NT2/D1 (cell line): ENCODE results near the gene PI4KA.

ENCODE experiments used
- DNase-seq: peaks from one replicate; pipeline ENCODE4 v3.0.0-alpha.2; 2011; ENCODE audit warnings: low read depth, low spot score
- H3K27me3 ChIP-seq: 2 replicates; pipeline ENCODE4 v1.6.0; 2011; ENCODE audit warnings: mild to moderate bottlenecking; ENCODE audit not compliant: insufficient read length, insufficient read depth
- H3K36me3 ChIP-seq: 2 replicates; pipeline ENCODE4 v1.6.1; 2011; ENCODE audit warnings: mild to moderate bottlenecking, low read length, mixed read lengths; ENCODE audit not compliant: insufficient read depth, insufficient read length
- H3K4me1 ChIP-seq: 2 replicates; pipeline ENCODE4 v1.5.1; 2011; ENCODE audit not compliant: insufficient read depth, insufficient read length
- H3K4me3 ChIP-seq: 2 replicates; pipeline ENCODE4 v1.5.1; 2011; ENCODE audit warnings: low read depth; ENCODE audit not compliant: insufficient read length
- H3K9ac ChIP-seq: 2 replicates; pipeline ENCODE4 v1.6.0; 2011; ENCODE audit warnings: low read depth; ENCODE audit not compliant: insufficient read length
- H3K9me3 ChIP-seq: 2 replicates; pipeline ENCODE4 v1.5.1; 2011; ENCODE audit warnings: mild to moderate bottlenecking, low read length; ENCODE audit not compliant: insufficient read depth
- SUZ12 ChIP-seq: IDR thresholded peaks from 2 replicates; pipeline ENCODE4 v1.6.1; 2011; ENCODE audit not compliant: insufficient read length, insufficient read depth; ENCODE audit errors: extremely low read depth
- YY1 ChIP-seq: IDR thresholded peaks from 2 replicates; pipeline ENCODE4 v1.6.1; 2011; ENCODE audit not compliant: insufficient read length, insufficient read depth
- ZNF274 ChIP-seq: IDR thresholded peaks from 2 replicates; pipeline ENCODE4 v1.6.1; 2011; ENCODE audit warnings: mild to moderate bottlenecking, low read depth, low read length

PI4KA gene

DNA sequence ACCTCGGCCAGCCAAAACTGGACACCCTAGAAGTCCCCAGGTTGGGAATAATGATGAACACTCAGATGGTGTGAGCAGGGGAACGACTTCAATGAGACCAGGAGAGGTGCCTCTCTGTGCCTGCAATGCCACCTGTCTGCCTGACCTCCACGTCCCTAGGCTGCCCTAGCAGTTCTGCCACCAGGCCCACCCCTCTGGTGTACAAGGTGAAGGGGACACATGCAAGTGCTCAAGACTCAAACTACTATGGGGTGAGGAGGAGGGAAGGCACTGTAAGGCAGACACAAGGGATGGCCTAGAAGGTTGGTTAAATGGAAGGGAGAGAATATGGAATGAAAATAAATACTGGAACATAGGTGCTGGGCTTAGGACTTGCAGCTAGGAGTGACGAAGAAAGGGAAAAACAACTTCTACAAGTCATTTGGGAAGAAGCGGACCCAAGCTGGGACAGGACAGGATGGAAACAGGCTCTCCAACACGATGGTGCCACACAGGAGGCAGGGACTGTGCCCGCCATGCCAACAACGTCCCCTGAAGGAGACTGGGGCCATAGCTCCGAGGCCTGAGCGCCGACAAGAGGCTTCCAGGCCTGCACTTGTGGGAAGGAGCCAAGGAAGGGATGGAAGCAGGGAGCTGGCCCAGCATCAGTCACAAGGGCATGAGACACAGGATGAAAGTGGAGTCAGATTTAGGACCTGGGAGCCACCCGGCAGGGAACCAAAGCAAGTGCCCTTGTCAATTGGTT lies 66.2 kb downstream of the PI4KA start:
- peaks cover 49% of the 10 kb centered on the region for H3K36me3 ChIP-seq
- no peaks in the 10 kb centered on the region for H3K4me1 ChIP-seq
- no peak for TF ChIP-seq YY1
- no peak for TF ChIP-seq SUZ12
- no peaks in the 10 kb centered on the region for H3K9me3 ChIP-seq
- H3K27me3 ChIP-seq, result no peaks in the 10 kb centered on the region
- no peak overlapping the region for H3K4me3 ChIP-seq
- H3K9ac ChIP-seq, result no peak overlapping the region
- no peak for DNase-seq

DNA sequence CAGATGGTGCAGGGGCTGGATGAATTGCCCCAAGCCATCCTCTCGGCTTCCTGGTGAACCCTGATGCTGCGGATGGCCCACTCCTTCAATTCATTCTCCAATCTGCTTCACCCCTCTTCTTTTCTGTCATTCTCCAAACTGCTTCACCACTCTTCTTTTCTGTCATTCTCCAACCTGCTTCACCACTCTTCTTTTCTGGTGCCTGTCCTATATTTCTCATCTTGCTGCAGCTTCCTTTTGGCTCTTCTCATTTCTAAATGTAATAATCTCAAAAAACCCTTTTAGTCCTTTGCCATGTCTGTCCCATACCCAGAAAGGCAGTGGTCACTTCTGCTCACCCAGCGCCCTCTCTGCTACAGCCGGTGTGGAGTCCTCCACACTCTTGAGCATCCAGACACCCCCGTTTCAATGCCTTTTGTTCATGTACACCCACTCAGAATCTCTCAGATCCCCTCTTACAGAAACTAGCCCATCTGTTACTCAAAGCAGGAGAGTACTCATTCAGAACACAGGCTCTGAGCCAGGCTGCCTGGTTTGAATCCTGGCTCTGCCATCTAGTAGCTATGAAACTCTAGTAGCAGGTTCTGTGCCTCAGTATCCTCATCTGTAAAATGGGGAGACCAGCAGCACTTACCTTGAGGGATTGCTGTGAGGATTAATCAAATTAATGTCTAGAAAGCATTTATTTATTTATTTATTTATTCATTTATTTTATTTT lies 69.8 kb downstream of the PI4KA start:
- DNase-seq, result no peak
- Histone ChIP-seq H3K36me3 (peaks cover 25% of the 10 kb centered on the region), H3K9ac (no peak overlapping the region), H3K4me3 (no peak overlapping the region), H3K27me3 (no peaks in the 10 kb centered on the region), H3K4me1 (no peaks in the 10 kb centered on the region), H3K9me3 (no peaks in the 10 kb centered on the region)
- no peak for TF ChIP-seq SUZ12
- TF ChIP-seq YY1, result no peak
- no peak for TF ChIP-seq ZNF274

DNA sequence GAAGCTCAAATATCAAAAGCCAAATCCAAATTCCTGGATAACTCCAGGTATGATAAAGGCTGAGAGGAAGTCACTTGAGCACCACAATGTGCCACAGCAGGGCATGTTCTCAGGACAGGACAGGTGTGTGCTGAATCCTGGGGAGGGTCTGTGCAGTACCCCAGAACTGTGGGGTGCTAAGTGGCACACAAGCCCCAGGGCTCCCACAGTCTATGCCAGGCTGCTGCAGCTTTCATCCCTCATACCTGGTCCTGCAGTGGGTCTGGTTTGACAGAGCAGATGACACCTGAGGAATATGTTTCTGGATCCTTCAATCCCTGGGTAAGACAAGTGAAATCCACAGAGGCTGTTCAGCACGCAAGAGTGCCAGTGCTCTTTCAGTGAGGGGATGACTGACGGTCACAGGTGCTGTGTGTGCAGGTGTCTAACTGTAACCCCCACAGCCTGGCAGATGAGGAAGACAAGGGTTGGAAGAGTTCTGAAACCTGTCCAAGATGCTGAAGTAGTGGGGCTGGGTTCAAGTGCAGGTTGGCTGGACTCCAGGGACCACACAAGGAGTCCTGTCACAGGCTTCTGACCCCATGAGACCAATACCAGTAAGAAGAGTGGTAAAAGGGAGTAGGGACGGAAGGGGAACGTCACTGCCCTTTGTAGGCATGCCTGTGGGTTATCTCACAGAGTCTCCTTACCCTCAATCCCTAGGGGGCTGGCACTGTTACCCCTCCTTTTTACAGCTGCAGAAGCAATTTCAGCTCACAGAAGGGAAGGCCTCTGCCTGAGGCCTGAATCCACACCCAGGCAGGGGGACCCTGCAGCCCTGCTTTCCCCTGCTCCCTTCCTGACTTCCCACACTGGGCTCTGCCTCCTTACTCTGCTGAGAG lies 70.6 kb downstream of the PI4KA start:
- TF ChIP-seq SUZ12, result no peak
- no peak for TF ChIP-seq ZNF274
- no peak for TF ChIP-seq YY1

DNA sequence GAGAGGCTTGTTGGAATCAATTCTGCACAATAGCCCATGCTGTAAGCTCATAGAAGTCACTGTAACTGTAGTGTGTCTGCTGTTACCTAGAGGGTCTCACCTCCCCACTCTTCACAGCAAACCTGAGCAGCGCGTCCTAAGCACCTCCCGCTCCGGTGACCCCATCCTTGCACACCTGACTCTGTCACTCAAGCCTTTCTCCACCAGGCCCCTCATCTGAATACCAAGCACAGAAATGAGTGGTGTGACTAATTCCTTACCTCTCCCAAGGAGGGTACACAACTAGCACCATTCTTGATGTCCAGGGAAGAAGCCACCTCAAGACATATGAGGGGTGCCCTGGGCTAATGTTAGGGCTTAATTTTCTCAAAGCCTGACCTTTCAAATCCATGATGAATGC lies 71.4 kb downstream of the PI4KA start:
- Histone ChIP-seq H3K36me3 (peaks cover 16% of the 10 kb centered on the region), H3K9me3 (no peaks in the 10 kb centered on the region), H3K9ac (no peak overlapping the region), H3K4me3 (no peak overlapping the region), H3K27me3 (no peaks in the 10 kb centered on the region), H3K4me1 (no peaks in the 10 kb centered on the region)
- TF ChIP-seq SUZ12 (no peak), ZNF274 (no peak), YY1 (no peak)
- DNase-seq, result no peak

More for the DNA sequence above, 70.6 kb downstream of the PI4KA start:
- Histone ChIP-seq H3K4me1 (no peaks in the 10 kb centered on the region), H3K9ac (no peak overlapping the region), H3K27me3 (no peaks in the 10 kb centered on the region), H3K36me3 (peaks cover 23% of the 10 kb centered on the region), H3K9me3 (no peaks in the 10 kb centered on the region), H3K4me3 (no peak overlapping the region)
- no peak for DNase-seq

DNA sequence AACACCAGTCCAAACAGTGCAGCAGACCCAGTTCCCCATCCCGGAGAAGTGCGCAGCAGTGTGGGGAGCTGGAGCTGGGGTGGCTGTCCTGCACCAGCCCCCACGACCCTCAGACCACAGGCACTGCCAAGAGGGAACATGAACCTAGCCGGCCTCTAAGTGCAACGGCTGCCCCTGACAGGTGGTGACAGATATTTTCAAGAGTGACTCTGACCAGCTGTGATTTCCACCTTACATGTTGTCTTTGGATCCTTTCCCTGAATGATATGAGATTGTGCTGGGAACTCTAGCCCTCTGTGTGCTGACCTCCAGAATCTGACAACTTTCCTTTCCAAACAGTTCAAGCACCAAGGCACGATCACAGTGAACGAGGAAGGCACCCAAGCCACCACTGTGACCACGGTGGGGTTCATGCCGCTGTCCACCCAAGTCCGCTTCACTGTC lies 72.1 kb downstream of the PI4KA start:
- no peaks in the 10 kb centered on the region for H3K27me3 ChIP-seq
- H3K4me1 ChIP-seq, result no peaks in the 10 kb centered on the region
- no peak overlapping the region for H3K4me3 ChIP-seq
- DNase-seq, result no peak
- TF ChIP-seq YY1 (no peak), ZNF274 (no peak), SUZ12 (no peak)
- H3K9ac ChIP-seq, result no peak overlapping the region
- H3K36me3 ChIP-seq, result peaks cover 13% of the 10 kb centered on the region
- no peaks in the 10 kb centered on the region for H3K9me3 ChIP-seq

DNA sequence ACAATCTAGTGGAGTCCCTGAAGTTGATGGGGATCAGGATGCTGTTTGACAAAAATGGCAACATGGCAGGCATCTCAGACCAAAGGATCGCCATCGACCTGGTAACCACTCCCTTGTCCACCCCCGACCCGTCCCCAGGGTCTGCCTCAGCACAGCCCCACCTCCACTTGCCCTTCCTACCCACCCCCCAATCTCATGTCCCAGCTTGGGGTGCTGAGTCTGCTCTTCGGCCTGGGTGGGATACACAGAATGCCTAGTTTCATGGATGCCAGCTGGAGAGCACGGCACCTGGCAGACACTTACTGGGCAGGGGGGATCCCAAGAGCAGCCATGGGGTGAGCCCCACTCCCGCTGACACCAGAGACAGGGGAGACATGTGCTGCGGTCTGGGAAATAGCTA lies 72.6 kb downstream of the PI4KA start:
- Histone ChIP-seq H3K9ac (no peak overlapping the region), H3K36me3 (peaks cover 10% of the 10 kb centered on the region), H3K4me3 (no peak overlapping the region), H3K4me1 (no peaks in the 10 kb centered on the region), H3K27me3 (no peaks in the 10 kb centered on the region), H3K9me3 (no peaks in the 10 kb centered on the region)
- TF ChIP-seq ZNF274 (no peak), SUZ12 (no peak)
- DNase-seq, result no peak

DNA sequence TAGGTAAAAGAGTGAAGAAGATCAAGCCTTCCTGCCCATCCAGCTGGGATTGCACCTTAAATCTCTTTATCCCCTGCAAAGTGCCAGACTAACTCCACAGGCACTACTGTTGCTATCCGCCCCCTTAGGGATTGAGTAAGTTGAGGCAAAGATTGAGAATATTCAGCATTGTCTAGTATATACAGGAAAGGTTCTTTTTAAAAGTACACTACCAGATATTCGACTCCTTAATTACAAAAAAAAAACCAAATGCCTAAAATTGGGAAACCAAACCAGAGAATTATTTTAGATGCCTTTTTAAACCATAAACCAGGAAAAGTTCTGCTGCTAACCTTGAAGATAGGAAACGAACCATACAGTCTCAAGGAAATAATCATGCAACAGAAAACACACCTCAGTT lies 73.2 kb downstream of the PI4KA start:
- no peaks in the 10 kb centered on the region for H3K9me3 ChIP-seq
- no peaks in the 10 kb centered on the region for H3K4me1 ChIP-seq
- TF ChIP-seq YY1, result no peak
- TF ChIP-seq SUZ12, result no peak
- no peak for TF ChIP-seq ZNF274
- H3K4me3 ChIP-seq, result no peak overlapping the region
- no peak overlapping the region for H3K9ac ChIP-seq
- H3K36me3 ChIP-seq, result peaks cover 10% of the 10 kb centered on the region
- no peaks in the 10 kb centered on the region for H3K27me3 ChIP-seq
- no peak for DNase-seq
